ENCODE data around the gene MAPK11.

MAPK11 gene

DNA sequence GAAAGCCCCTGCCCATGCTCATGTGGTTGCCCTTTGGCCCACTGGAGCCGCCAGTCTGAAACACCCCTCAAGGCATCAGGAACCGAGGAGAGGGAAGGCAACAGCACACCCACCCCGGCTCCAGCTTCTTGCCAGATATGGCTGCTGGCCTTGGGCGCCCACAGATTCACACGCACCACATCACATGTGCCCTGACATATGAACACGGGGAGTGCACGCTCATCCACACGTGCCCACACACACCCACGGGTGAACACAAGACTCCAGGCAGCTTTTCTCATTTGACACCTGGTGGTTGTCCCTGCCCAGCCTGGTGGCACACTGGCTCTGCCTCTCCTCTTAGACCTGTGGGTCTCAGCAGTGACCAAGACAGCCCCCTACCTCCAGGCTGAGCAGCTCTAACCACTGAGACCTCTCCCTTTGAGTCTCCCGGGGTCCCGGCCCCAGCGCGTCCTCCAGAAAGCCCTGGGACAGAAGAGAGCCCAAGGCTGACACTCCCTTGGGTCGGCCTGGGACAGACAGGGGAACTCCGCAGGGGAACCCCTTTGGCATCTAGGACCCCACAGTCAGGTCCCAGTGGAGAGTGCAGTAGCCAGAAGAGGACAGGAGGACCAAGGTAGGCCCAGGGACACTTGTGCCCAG, 6.0 kb downstream of the MAPK11 start:
- DNase-seq (ENCODE audit: insufficient read length, low spot score) (no peak), FAIRE-seq (no peak)
- TF ChIP-seq, protein P1, sequence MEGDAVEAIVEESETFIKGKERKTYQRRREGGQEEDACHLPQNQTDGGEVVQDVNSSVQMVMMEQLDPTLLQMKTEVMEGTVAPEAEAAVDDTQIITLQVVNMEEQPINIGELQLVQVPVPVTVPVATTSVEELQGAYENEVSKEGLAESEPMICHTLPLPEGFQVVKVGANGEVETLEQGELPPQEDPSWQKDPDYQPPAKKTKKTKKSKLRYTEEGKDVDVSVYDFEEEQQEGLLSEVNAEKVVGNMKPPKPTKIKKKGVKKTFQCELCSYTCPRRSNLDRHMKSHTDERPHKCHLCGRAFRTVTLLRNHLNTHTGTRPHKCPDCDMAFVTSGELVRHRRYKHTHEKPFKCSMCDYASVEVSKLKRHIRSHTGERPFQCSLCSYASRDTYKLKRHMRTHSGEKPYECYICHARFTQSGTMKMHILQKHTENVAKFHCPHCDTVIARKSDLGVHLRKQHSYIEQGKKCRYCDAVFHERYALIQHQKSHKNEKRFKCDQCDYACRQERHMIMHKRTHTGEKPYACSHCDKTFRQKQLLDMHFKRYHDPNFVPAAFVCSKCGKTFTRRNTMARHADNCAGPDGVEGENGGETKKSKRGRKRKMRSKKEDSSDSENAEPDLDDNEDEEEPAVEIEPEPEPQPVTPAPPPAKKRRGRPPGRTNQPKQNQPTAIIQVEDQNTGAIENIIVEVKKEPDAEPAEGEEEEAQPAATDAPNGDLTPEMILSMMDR (IDR thresholded peaks at IDR 0.05; ENCODE audit: insufficient read depth, missing control alignments), result no peak

DNA sequence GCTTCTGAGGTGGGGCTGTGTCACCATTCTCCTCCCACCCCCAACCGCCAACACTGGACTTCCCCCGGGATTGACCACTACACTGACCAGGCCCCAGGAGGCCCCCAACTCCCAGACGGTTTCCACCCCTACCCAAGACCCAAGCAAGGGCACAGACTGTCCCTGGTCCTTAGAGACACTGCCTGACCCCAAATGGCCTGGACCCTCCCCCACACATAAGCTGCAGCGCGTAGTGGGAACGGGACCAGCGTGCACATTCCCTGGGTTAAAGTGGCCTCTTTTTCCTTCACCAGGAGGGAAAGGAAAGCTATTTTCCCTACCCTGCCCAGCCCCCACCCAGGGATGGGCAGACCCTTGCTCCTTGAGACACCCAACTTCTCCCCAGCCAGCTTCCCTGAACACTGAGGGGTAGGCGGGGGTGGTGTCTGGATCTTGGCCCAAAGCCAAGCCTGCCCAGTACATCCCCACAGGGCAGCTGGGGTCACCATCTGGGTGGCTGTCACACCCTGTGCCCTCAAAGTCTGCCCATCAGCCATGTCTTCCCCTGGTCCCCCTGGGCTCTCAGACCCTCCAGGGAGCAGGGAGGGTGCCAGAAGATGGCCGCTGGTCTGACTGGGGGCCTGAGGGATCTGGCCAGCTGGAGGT, 7.1 kb downstream of the MAPK11 start:
- TF ChIP-seq, protein P1 (IDR thresholded peaks at IDR 0.05; ENCODE audit: insufficient read depth, missing control alignments), result no peak
- DNase-seq (ENCODE audit: insufficient read length, low spot score), result no peak
- FAIRE-seq, result no peak

DNA sequence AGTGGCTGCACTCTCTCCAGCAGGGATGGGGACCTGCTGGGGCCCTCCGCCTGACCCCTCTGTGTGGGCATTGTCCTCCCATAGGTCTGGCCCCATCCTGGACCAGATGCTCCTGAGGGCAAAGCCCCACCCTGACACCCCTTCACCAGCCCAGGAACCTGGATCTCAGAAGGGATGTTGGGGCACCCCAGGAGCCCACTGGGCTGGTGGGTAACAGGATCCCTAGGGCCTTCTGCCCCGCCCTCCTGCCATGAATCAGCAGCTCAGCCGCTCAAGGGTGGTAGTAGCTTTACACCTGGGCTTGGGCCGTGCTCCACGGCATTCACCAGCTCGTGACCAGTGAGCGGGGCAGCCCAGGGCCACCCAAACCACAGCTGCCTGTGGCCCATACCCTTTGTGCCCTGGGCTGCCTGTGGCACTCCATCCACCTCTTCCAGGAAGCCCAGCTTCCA, 7.7 kb downstream of the MAPK11 start:
- TF ChIP-seq, protein P1 (IDR thresholded peaks at IDR 0.05; ENCODE audit: insufficient read depth, missing control alignments), result no peak
- DNase-seq (ENCODE audit: insufficient read length, low spot score) (no peak), FAIRE-seq (no peak)

DNA sequence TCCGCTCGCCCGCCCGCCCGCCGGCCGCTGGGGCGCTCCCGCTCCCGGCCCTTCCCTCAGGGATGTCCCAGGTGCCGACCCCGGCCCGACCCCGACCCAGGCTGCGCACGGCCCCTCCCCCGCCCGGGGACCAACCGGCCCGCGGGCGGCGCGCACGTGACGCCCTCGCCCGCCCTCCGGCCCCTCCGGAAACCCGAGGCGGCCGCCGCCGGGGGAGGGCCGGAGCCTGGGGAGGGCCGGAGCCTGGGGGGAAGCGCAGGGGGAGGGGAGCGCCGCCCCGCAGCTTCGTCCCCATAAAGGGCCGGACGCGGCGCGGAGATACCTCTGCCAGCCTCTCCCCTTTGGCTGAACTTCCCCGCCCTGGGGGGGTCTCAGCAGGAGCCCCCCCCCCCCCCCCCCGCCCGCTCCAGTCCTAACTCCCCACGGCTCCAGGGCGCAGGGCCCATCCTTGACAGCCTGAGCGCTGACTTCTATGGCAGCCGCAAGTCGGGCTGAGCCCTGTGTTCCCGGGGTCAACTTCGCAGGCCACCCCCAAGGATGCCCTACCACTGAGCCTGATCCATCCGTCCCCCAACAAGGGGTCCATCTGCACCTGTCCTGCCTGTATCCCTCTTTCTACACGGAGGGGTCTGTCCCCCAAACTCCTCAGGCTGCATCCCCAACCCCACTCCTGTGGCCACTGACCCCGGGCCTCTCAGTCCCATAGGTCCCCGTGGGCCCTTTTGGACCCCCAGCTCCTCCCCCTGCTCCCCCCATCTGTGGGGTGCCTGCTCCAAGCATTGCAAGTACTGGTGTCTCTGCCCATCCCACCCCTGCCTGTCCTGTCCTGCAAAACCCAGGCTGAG, 8.3 kb downstream of the MAPK11 start, which contains the start of gene MAPK12:
Gene MAPK12, minus strand, starts transcription at position 69 of the 845 bp plus-strand sequence. CDS start 174 bp downstream, outside the sequence.
- DNase-seq (ENCODE audit: insufficient read length, low spot score) (no peak), FAIRE-seq (no peak)
- TF ChIP-seq, protein P1 (IDR thresholded peaks at IDR 0.05; ENCODE audit: insufficient read depth, missing control alignments), result no peak

DNA sequence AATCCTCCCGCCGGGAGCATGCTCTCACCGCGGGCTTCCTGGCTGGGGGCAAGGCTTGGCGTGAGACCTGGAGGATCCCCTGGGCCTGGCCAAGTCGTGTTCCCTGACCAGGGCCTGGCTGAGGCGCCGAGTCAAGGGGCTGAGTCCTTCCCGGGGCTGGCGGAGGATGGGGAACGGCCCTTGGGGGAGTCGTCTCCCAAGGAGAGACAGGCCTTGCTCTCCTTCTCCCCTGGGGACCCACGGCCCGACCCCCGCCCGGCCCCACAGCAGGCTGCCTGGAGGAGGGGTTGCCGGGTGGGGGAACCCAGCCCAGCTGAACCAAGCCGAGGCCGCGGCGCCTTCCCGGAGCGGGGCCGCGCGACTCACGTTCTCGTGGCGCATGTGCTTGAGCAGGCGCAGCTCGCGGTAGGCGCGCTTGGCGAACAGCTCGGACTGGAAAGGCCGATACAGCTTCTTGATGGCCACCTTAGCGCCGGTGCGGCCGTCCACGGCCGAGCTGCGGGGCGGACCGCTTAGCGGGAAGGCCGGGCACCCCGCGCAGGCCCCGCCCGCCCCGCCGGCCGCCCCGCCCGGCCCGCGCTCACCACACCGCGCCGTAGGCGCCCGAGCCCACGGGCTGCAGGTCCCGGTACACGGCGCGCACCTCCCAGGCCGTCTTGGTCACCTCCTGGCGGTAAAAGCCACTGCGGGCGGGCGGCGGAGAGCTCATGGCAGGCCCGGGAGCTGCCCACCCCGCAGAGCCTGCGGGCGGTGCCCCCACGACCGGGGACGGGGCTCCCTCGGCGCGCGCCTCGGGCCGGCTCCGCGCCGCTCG, 9.2 kb downstream of the MAPK11 start:
- TF ChIP-seq, protein P1 (IDR thresholded peaks at IDR 0.05; ENCODE audit: insufficient read depth, missing control alignments), result no peak
- FAIRE-seq, result no peak
- DNase-seq (ENCODE audit: insufficient read length, low spot score), result no peak

DNA sequence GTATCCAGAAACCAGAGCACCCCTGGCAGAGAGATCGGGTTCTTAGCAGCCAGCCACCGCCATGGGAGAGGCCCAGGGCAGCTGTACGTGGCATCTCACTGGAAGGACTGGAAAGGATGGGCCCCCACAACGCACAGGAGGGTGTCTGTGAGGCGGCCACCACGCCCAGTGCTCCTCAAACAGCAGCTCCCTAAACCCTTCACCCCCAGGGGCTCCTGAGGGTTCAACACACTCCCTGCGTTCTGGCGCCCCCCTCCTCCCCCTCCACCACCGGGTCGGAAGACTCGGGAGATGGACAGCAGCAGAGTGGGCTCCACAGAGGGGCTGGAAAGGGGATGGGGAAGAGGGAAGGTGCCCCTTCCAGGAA, 9.8 kb downstream of the MAPK11 start:
- TF ChIP-seq, protein P1 (IDR thresholded peaks at IDR 0.05; ENCODE audit: insufficient read depth, missing control alignments), result no peak
- DNase-seq (ENCODE audit: insufficient read length, low spot score), result no peak
- FAIRE-seq, result no peak
